Measurements from ENCODE around the gene HOXA2. TPM values are rescaled to one million over a fixed set of nuclear protein-coding genes. Genes with fewer than 3 reads are reported as not detected.

HOXA2 gene
- total RNA-seq, 1 donor from 2014 or later, result 0.89 TPM

DNA sequence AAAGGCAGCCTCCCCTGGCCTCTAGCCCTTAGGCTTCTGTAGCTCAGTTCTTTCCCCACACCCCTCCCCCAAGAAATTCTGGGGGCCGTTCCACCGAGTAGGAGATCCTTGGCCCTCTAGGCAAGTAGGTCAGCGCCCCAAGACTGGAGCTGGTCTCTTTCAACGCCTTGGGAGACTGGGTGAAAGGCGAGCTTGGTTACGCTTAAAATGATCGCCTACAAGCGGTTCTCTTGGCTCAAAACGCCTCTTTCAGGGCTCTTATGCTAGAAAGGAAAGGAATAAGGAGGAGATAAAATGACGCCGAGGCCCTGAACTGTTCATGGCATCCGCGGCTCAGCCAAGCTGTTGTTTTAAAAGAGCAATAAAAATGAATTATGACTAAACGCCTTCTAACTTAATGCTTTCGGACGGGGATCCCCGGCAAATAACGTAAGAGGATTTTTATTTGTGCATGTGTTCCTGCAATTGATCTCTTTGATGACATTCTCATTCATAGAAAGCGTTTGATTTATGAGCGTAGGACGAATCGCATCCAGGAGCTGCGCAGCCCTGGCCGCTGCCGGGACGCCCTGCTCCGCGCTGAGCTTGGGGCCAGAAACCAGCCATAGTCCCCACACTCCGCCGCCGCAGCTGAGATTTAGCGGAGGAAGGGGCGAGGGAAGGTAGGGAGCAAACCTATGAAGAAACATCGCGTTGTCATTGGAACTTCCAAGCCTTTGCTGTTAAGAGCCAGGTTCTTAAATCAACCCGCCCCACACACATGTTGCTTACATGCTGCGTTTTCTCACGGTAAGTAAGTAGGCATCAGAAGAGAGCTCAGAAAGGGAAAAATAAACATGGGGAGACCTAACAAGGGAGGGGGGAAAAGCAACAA lies 3.7 kb downstream of the HOXA2 start:
- DNase-seq, result no peak

GRCh38 chr7:27097686-27098577 lies 4.6 kb downstream of the HOXA2 start:
- DNase-seq, result no peak

DNA sequence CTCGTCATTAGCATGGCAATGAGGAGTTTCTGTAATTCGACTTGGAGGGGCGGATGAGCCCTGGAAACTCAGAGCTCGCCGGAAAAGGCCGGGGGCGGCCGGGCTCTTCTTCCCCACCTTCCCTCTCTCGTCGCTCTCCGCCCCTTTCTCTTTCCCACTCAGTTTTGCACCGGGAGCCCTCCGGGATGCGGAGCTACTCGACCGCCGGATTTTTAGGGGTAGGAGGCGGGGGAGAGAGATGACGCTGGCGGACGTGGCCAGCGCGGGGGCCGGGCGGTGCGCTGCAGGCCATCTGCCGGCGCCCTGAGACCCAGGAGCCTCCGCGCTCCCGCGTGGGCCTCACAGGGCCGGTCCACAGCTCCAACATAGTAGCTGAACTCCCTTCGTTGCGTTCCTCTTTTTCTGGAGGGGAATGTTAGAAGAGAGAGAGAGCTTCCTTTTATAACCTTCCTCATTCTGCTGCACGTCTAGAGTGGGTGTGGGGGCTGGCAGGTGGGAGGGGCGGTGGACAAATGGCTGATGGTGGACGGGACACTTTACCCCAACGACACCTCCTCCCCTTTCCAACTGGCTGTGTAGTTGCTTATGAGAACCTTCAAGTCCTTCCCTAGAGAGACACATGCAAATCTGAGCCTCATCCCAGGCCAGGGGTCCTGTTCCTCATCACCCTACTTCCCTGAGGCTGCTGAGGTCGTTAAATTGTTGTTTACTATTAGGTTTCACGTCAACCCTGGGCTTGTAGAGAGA lies 5.5 kb downstream of the HOXA2 start:
- DNase-seq, result no peak

GRCh38 chr7:27095897-27096767 lies 6.4 kb downstream of the HOXA2 start, which contains the start of gene HOXA1:
Gene HOXA1, minus strand, starts transcription at chr7:27096000. Its CDS starts 88 bp downstream, at chr7:27095912.
- DNase-seq, result peak; percentile 81

GRCh38 chr7:27095050-27095896 lies 7.2 kb downstream of the HOXA2 start:
- no peak for DNase-seq

DNA sequence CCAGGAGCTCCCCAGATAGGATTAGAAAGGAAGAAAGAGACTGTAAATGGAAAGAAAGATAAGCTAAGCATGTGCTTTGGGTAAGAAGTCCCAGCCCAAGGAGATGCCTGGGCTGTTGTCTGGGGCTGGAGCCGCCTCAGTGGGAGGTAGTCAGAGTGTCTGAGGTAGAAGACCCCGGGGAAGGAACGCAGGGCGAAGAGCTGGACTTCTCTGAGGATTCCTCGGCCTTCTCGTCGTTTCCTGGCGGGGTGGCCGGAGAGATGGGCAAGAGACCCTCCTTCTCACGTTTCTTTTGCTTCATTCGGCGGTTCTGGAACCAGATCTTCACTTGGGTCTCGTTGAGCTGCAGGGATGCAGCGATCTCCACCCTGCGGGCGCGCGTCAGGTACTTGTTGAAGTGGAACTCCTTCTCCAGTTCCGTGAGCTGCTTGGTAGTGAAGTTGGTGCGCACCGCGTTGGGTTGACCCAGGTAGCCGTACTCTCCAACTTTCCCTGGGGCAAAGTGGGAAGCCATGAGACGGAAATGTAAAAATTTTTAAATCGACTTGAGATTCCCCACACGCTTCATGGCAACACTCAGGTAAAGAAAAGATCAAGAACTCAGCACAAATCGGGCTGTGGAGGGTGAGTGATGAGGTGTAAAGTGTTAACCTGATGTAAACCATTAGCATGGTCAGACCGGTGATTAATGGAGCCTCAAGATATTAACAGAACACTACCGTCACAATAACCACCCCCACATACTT lies 8.0 kb downstream of the HOXA2 start:
- DNase-seq, result no peak

GRCh38 chr7:27093184-27093895 lies 9.1 kb downstream of the HOXA2 start:
- no peak for DNase-seq

DNA sequence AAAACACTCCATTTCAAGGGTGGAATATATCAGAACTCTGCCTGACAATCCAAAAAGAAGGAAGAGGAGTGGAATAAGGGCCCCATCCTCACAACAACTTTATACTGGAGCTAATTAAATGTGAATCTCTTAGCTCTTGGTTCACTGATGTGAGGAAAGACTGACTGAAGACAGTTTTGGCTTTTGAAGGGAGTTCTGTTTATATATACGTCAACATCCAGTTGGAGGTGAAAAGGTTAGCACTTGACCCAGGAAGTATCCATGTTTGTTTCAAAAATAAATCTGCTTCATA lies 9.7 kb downstream of the HOXA2 start:
- DNase-seq, result no peak

DNA sequence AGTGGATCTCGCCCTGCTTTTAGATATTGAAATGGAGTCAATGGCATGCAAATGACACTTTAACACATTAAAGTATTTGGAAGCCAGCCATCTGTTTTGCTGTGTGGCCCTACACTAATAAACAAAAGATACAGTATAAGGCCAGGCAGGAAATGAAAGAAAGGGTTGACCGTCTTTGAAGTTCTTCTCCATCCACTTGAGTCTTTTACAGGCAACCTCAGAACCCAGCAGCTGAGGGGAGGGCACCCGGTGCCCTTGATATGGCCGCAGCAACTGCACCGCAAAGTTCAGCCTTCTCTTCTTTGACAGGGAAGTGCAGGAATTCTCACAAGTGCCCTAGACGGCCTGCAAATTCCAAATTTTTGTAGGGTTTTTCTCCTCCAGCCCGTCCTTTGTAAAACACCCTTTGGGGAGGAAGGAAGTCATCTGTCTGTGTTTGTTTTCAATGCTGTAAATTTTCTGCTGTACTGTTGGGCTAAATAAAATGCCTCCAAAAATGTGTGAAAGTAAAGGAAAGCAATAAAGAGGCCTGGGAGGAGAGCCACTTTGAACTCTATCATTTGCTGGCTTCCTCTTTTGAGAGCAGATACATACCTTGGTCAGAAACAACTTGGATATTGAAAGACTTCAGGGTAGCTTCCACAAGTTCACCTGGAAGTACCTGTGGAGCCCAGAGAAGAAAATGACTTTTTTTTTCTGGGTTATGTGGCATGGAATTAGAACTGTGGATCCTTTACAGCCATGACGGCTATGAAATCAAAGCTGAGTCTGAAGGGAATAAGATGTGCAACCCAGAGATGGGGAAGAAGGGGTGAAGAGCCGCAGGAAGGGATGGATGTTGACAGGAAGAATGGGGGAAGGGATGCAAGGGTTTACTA lies 10.3 kb downstream of the HOXA2 start:
- no peak for DNase-seq

DNA sequence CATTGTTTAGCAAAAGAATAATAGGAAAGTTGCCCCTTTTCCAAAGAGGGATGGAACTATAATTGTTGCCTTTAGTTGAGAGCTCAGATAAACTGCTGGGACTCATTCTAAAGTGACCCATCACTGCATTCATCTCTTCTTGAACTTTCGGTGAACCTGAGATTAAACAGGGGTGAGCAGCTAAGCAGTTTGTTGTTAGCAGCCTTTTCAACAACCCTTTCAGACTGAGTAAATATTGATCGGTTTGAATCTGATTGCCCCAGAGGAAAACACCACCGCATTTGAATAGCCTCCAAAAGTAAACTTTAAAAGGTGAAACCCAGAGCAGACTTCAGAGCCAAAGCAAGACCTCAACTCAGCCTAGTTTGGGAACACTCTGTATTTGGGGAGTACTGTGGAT lies 11.4 kb downstream of the HOXA2 start:
- no peak for DNase-seq

GRCh38 chr7:27088002-27088922 lies 14.2 kb downstream of the HOXA2 start:
- no peak for DNase-seq

GRCh38 chr7:27083646-27084045 lies 18.8 kb downstream of the HOXA2 start:
- DNase-seq, result no peak

- no peak for DNase-seq
Measured at GRCh38 chr7:27082171-27082570, 20.3 kb downstream of the HOXA2 start.

- no peak for DNase-seq
Measured at GRCh38 chr7:27080844-27081436, 21.5 kb downstream of the HOXA2 start.

DNA sequence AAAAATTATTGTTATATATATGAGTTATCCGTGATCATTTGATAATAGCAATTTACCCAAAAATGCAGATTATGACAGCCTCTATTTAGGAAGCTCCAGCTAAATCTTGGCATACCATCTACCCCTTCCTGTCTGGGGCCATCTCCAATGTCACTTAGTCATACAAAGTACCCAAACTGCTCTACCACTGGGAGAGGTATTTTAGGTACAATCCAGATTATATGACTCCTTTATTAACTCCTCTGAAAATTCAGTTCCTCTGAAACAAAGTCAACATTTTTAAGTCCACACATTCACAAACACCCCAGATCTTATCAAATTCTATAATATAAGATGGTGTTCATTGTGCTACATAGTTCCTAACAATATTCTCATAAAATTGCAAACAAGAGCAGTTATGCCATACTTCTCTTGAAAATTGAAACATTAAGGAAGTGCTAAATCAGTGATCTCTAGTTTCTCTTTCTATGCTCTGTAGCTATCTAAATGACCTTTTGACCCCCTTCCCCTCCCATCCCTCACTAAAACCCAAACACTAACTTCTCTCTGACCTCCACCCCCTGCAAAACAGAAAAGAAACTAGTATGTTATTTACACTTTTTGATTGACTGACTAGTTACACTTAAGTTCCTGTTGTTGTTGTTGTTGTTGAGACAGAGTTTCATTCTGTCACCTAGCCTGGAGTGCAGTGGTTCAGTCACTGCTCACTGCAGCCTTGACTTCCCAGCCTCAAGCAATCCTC lies 23.1 kb downstream of the HOXA2 start:
- no peak for DNase-seq
